Loucy (cell line): Measurements from ENCODE around the gene SYNM.

Experiments used
- H2AFZ ChIP-seq: fragments of 200-600 bp; sonication (generic); 2 replicates; pipeline ENCODE4 v1.6.0; 2016; ENCODE audit warnings: antibody characterized with exemption, mild to moderate bottlenecking, low read length, moderate library complexity
- H3F3A ChIP-seq: fragments of 200-600 bp; 2 replicates; pipeline ENCODE4 v1.6.0; 2016; ENCODE audit warnings: antibody characterized with exemption, low read depth, mild to moderate bottlenecking
- H3K27me3 ChIP-seq: fragments of 200-600 bp; sonication (generic); 2 replicates; pipeline ENCODE4 v1.6.1; 2014; ENCODE audit warnings: low read length, mild to moderate bottlenecking; ENCODE audit not compliant: insufficient read depth, poor library complexity, severe bottlenecking
- H3K36me3 ChIP-seq: fragments of 200-600 bp; sonication (generic); 2 replicates; pipeline ENCODE4 v1.6.1; 2016; ENCODE audit warnings: low read length; ENCODE audit not compliant: insufficient read depth
- H3K4me1 ChIP-seq: fragments of 200-600 bp; sonication (generic); 2 replicates; pipeline ENCODE4 v1.5.1; 2014; ENCODE audit warnings: low read length, mild to moderate bottlenecking; ENCODE audit not compliant: insufficient read depth, poor library complexity, severe bottlenecking
- H3K4me2 ChIP-seq: fragments of 200-600 bp; sonication (generic); 2 replicates; pipeline ENCODE4 v1.6.0; 2014; ENCODE audit warnings: antibody characterized with exemption, low read length, low read depth, mild to moderate bottlenecking; ENCODE audit not compliant: poor library complexity, severe bottlenecking
- H3K4me3 ChIP-seq: fragments of 200-600 bp; sonication (generic); 2 replicates; pipeline ENCODE4 v1.5.1; 2014; ENCODE audit warnings: low read length, mild to moderate bottlenecking, mixed read lengths; ENCODE audit not compliant: poor library complexity, severe bottlenecking
- H3K79me2 ChIP-seq: fragments of 200-600 bp; sonication (generic); 2 replicates; pipeline ENCODE4 v1.6.1; 2014; ENCODE audit warnings: low read length; ENCODE audit not compliant: insufficient read depth
- H3K9ac ChIP-seq: fragments of 200-600 bp; sonication (generic); 2 replicates; pipeline ENCODE4 v1.6.0; 2014; ENCODE audit warnings: mild to moderate bottlenecking, low read depth, low read length, moderate library complexity; ENCODE audit not compliant: poor library complexity, severe bottlenecking
- H3K9me2 ChIP-seq: fragments of 200-600 bp; sonication (generic); replicated peaks from 2 replicates; pipeline ENCODE4 v1.6.1; 2016; ENCODE audit warnings: low read depth, low read length, mixed read lengths
- H3K9me3 ChIP-seq: fragments of 200-600 bp; sonication (generic); 2 replicates; pipeline ENCODE4 v1.6.1; 2014; ENCODE audit warnings: mild to moderate bottlenecking, antibody characterized with exemption, low read length, low read depth; ENCODE audit not compliant: insufficient read depth
- H4K20me1 ChIP-seq: fragments of 200-600 bp; sonication (generic); 2 replicates; pipeline ENCODE4 v1.6.0; 2014; ENCODE audit warnings: antibody characterized with exemption, low read length, mild to moderate bottlenecking; ENCODE audit not compliant: insufficient read depth, poor library complexity, severe bottlenecking
- CTCF ChIP-seq: fragments of 200-600 bp; sonication (generic); conservative IDR thresholded peaks from 2 replicates; pipeline ENCODE4 v1.5.1; 2014; ENCODE audit warnings: mild to moderate bottlenecking, antibody characterized with exemption, low read length
- EZH2phosphoT487 ChIP-seq: fragments of 200-600 bp; IDR thresholded peaks from 2 replicates; pipeline ENCODE4 v1.6.1; 2018; ENCODE audit warnings: antibody characterized with exemption, mild to moderate bottlenecking, moderate library complexity, borderline replicate concordance

Gene SYNM

GRCh38 chr15:99084965-99085364 is 19.9 kb upstream of the SYNM start:
- H3K36me3 ChIP-seq: no peaks in the 10 kb centered on the region
- no peaks in the 10 kb centered on the region for H4K20me1 ChIP-seq
- no peaks in the 10 kb centered on the region for H3K27me3 ChIP-seq
- H3K9me2 ChIP-seq: no peaks in the 10 kb centered on the region
- no peaks in the 10 kb centered on the region for H3F3A ChIP-seq
- no peak overlapping the region for H3K4me3 ChIP-seq
- H3K79me2 ChIP-seq: no peaks in the 10 kb centered on the region
- H3K4me2 ChIP-seq: no peak overlapping the region
- no peak overlapping the region for H3K9ac ChIP-seq
- no peaks in the 10 kb centered on the region for H3K9me3 ChIP-seq
- no peak for TF ChIP-seq EZH2phosphoT487
- no peak for TF ChIP-seq CTCF
- no peak overlapping the region for H2AFZ ChIP-seq
- no peaks in the 10 kb centered on the region for H3K4me1 ChIP-seq

GRCh38 chr15:99085413-99086326 is 19.2 kb upstream of the SYNM start:
- Histone ChIP-seq H3K27me3 (no peaks in the 10 kb centered on the region), H3K79me2 (no peaks in the 10 kb centered on the region)
- no peak for TF ChIP-seq CTCF
- no peak for TF ChIP-seq EZH2phosphoT487

GRCh38 chr15:99086327-99086667 is 18.6 kb upstream of the SYNM start:
- H3K27me3 ChIP-seq: no peaks in the 10 kb centered on the region
- H3K79me2 ChIP-seq: no peaks in the 10 kb centered on the region
- H3K4me1 ChIP-seq: no peaks in the 10 kb centered on the region
- H2AFZ ChIP-seq: no peak overlapping the region
- H4K20me1 ChIP-seq: no peaks in the 10 kb centered on the region
- H3K9me3 ChIP-seq: no peaks in the 10 kb centered on the region
- no peak overlapping the region for H3K9ac ChIP-seq
- H3K9me2 ChIP-seq: no peaks in the 10 kb centered on the region
- H3K36me3 ChIP-seq: no peaks in the 10 kb centered on the region
- TF ChIP-seq EZH2phosphoT487 (no peak), CTCF (no peak)
- no peak overlapping the region for H3K4me3 ChIP-seq
- no peak overlapping the region for H3K4me2 ChIP-seq
- H3F3A ChIP-seq: no peaks in the 10 kb centered on the region

More at GRCh38 chr15:99085413-99086326, 19.2 kb upstream of the SYNM start:
- Histone ChIP-seq H3K4me1 (no peaks in the 10 kb centered on the region), H4K20me1 (no peaks in the 10 kb centered on the region), H3K4me2 (no peak overlapping the region), H3K9me3 (no peaks in the 10 kb centered on the region), H3K4me3 (no peak overlapping the region), H3K9ac (no peak overlapping the region), H3K9me2 (no peaks in the 10 kb centered on the region), H2AFZ (no peak overlapping the region), H3K36me3 (no peaks in the 10 kb centered on the region), H3F3A (no peaks in the 10 kb centered on the region)
